GM12874 (cell line): ENCODE results near the gene FHAD1.
A peak's percentile ranks its signal among the peaks of the same experiment; 100 is the strongest.

ENCODE experiments used
- CTCF ChIP-seq: IDR thresholded peaks from 2 replicates; pipeline ENCODE4 v1.5.1; 2011; ENCODE audit warnings: low read depth, mild to moderate bottlenecking, control low read depth, low read length, moderate library complexity; ENCODE audit not compliant: insufficient read depth

The FHAD1 gene

GRCh38 chr1:15323351-15323988, 76.4 kb downstream of the FHAD1 start:
- TF ChIP-seq CTCF: peak; percentile 92

- no peak for TF ChIP-seq CTCF
These were observed 77.2 kb downstream of the FHAD1 start for GRCh38 chr1:15323989-15324868.

- TF ChIP-seq CTCF: no peak
These were observed 77.9 kb downstream of the FHAD1 start for GRCh38 chr1:15324869-15325335.

- TF ChIP-seq CTCF: no peak
These were observed 78.5 kb downstream of the FHAD1 start for GRCh38 chr1:15325375-15326085.

- no peak for TF ChIP-seq CTCF
These were observed 79.9 kb downstream of the FHAD1 start for GRCh38 chr1:15326691-15327588.

- TF ChIP-seq CTCF: no peak
These were observed 81.5 kb downstream of the FHAD1 start for GRCh38 chr1:15328351-15329103.
